Neural cell (in vitro differentiated cells): ENCODE measurements around the gene ZDHHC7. TPM values are rescaled to one million over a fixed set of nuclear protein-coding genes. Genes with fewer than 3 reads are reported as not detected.

ENCODE experiments used
- H2AFZ ChIP-seq: fragments of 200-600, 300-800 bp; sonication (generic), shearing (Covaris generic); 2 replicates; pipeline ENCODE4 v1.6.0; 2014; ENCODE audit warnings: low read depth, mild to moderate bottlenecking, antibody characterized with exemption, low read length, moderate library complexity
- H3F3A ChIP-seq: fragments of 200-600 bp; shearing (Covaris generic); 2 replicates; pipeline ENCODE4 v1.6.1; 2016; ENCODE audit warnings: mild to moderate bottlenecking, moderate library complexity, mixed read lengths, antibody characterized with exemption, low read length; ENCODE audit not compliant: insufficient read depth, poor library complexity, severe bottlenecking
- H3K27ac ChIP-seq: fragments of 200-600, 300-800 bp; sonication (generic), shearing (Covaris generic); 2 replicates; pipeline ENCODE4 v1.5.1; 2014; ENCODE audit warnings: mild to moderate bottlenecking, low read length, moderate library complexity
- H3K27me3 ChIP-seq: fragments of 300-800, 200-600 bp; sonication (generic), shearing (Covaris generic); 2 replicates; pipeline ENCODE4 v1.6.0; 2014; ENCODE audit warnings: mild to moderate bottlenecking, low read depth, low read length, moderate library complexity; ENCODE audit not compliant: insufficient read depth
- H3K36me3 ChIP-seq: fragments of 300-800, 200-600 bp; sonication (generic), shearing (Covaris generic); 2 replicates; pipeline ENCODE4 v1.5.1; 2014; ENCODE audit warnings: mild to moderate bottlenecking, antibody characterized with exemption, low read length, moderate library complexity; ENCODE audit not compliant: insufficient read depth
- H3K4me2 ChIP-seq: fragments of 300-800, 200-600 bp; sonication (generic), shearing (Covaris generic); 2 replicates; pipeline ENCODE4 v1.6.0; 2014; ENCODE audit warnings: mild to moderate bottlenecking, low read length
- H3K4me3 ChIP-seq: fragments of 300-800, 200-600 bp; sonication (generic), shearing (Covaris generic); 2 replicates; pipeline ENCODE4 v1.5.1; 2014; ENCODE audit warnings: mild to moderate bottlenecking, low read length, moderate library complexity
- H3K79me2 ChIP-seq: fragments of 200-600 bp; shearing (Covaris generic); replicated peaks from 2 replicates; pipeline ENCODE4 v1.6.0; 2014; ENCODE audit warnings: mild to moderate bottlenecking, low read length, moderate library complexity; ENCODE audit not compliant: insufficient read depth
- H3K9ac ChIP-seq: fragments of 300-800, 200-600 bp; sonication (generic), shearing (Covaris generic); 2 replicates; pipeline ENCODE4 v1.6.1; 2016; ENCODE audit warnings: mild to moderate bottlenecking, low read length, mixed read lengths
- H3K9me2 ChIP-seq: fragments of 200-600 bp; shearing (Covaris generic); 2 replicates; pipeline ENCODE4 v1.6.1; 2016; ENCODE audit warnings: mild to moderate bottlenecking, low read length, mixed read lengths; ENCODE audit not compliant: insufficient read depth
- H3K9me3 ChIP-seq: fragments of 200-600, 300-800 bp; sonication (generic), shearing (Covaris generic); 2 replicates; pipeline ENCODE4 v1.6.1; 2016; ENCODE audit warnings: mild to moderate bottlenecking, mixed run types, low read length, moderate library complexity, mixed read lengths
- H4K20me1 ChIP-seq: fragments of 200-600 bp; shearing (Covaris generic); 2 replicates; pipeline ENCODE4 v1.6.1; 2016; ENCODE audit warnings: mild to moderate bottlenecking, mixed run types; ENCODE audit not compliant: insufficient read depth
- CTCF ChIP-seq: fragments of 450-650 bp; IDR thresholded peaks from 2 replicates; pipeline ENCODE4 v1.5.1; 2014; ENCODE audit warnings: antibody characterized with exemption, mild to moderate bottlenecking, moderate library complexity; ENCODE audit not compliant: poor library complexity, severe bottlenecking
- EP300 ChIP-seq: fragments of 450-650 bp; conservative IDR thresholded peaks from 2 replicates; pipeline ENCODE4 v1.6.1; 2014; ENCODE audit warnings: antibody characterized with exemption, mild to moderate bottlenecking, moderate library complexity; ENCODE audit not compliant: poor library complexity, severe bottlenecking
- EZH2 ChIP-seq: fragments of 200-600, 300-800 bp; shearing (Covaris generic), sonication (generic); IDR thresholded peaks from 2 replicates; pipeline ENCODE4 v1.6.1; 2014; ENCODE audit warnings: antibody characterized with exemption, low read length, borderline replicate concordance, mild to moderate bottlenecking; ENCODE audit not compliant: insufficient read depth, poor library complexity, severe bottlenecking
- MXI1 ChIP-seq: fragments of 450-650 bp; conservative IDR thresholded peaks from 2 replicates; pipeline ENCODE4 v1.6.1; 2014; ENCODE audit warnings: antibody characterized with exemption, mild to moderate bottlenecking; ENCODE audit not compliant: poor library complexity, severe bottlenecking
- POLR2AphosphoS5 ChIP-seq: IDR thresholded peaks from 2 replicates; pipeline ENCODE4 v1.6.1; 2012
- RAD21 ChIP-seq: fragments of 450-650 bp; conservative IDR thresholded peaks from 2 replicates; pipeline ENCODE4 v1.6.1; 2014; ENCODE audit warnings: antibody characterized with exemption, mild to moderate bottlenecking, moderate library complexity
- REST ChIP-seq: IDR thresholded peaks from 2 replicates; pipeline ENCODE4 v1.6.1; 2012; ENCODE audit warnings: borderline replicate concordance
- SMC3 ChIP-seq: fragments of 450-650 bp; conservative IDR thresholded peaks from 2 replicates; pipeline ENCODE4 v1.6.1; 2014; ENCODE audit warnings: antibody characterized with exemption, mild to moderate bottlenecking, moderate library complexity; ENCODE audit not compliant: poor library complexity
- polyA plus RNA-seq: library from polyadenylated mRNA; depleted of rRNA; stranded (reverse); fragments of >200 nt; gene quantifications from 2 replicates; pipeline ENCODE4 v1.2.3, GENCODE V29; 2014

ZDHHC7 gene
- polyA plus RNA-seq, 1 donor from 2014 or later = 33.8 TPM

- no peaks in the 10 kb centered on the region for H4K20me1 ChIP-seq
- no peak overlapping the region for H3K4me3 ChIP-seq
- no peaks in the 10 kb centered on the region for H3F3A ChIP-seq
- H3K4me2 ChIP-seq = no peak overlapping the region
- no peak for TF ChIP-seq CTCF
- TF ChIP-seq EZH2 = no peak
- H2AFZ ChIP-seq = no peak overlapping the region
- H3K79me2 ChIP-seq = no peaks in the 10 kb centered on the region
- H3K9me2 ChIP-seq = no peaks in the 10 kb centered on the region
- H3K9ac ChIP-seq = peak overlapping the region; percentile 34
- H3K9me3 ChIP-seq = no peaks in the 10 kb centered on the region
- H3K27me3 ChIP-seq = no peaks in the 10 kb centered on the region
- H3K36me3 ChIP-seq = no peaks in the 10 kb centered on the region
- H3K27ac ChIP-seq = peak overlapping the region; percentile 45
These were observed 46.6 kb upstream of the ZDHHC7 start for GRCh38 chr16:85057948-85058347.

- Histone ChIP-seq H3K9me2 (no peaks in the 10 kb centered on the region), H3K36me3 (no peaks in the 10 kb centered on the region), H3F3A (no peaks in the 10 kb centered on the region), H4K20me1 (no peaks in the 10 kb centered on the region), H3K9me3 (no peaks in the 10 kb centered on the region), H3K27ac (peak overlapping the region; percentile 45), H3K4me2 (no peak overlapping the region), H3K4me3 (no peak overlapping the region), H3K79me2 (no peaks in the 10 kb centered on the region), H3K9ac (peak overlapping the region; percentile 34), H3K27me3 (no peaks in the 10 kb centered on the region), H2AFZ (no peak overlapping the region)
- TF ChIP-seq REST (no peak), CTCF (peak; percentile 13)
These were observed 46.0 kb upstream of the ZDHHC7 start for GRCh38 chr16:85057212-85057889.

GRCh38 chr16:85056211-85056748 lies 44.9 kb upstream of the ZDHHC7 start:
- no peaks in the 10 kb centered on the region for H3K27me3 ChIP-seq
- H3K9ac ChIP-seq = no peak overlapping the region
- no peaks in the 10 kb centered on the region for H3K9me3 ChIP-seq
- H3K4me2 ChIP-seq = no peak overlapping the region
- H3K9me2 ChIP-seq = no peaks in the 10 kb centered on the region
- H3K27ac ChIP-seq = no peak overlapping the region
- H3K79me2 ChIP-seq = no peaks in the 10 kb centered on the region
- H4K20me1 ChIP-seq = no peaks in the 10 kb centered on the region
- no peaks in the 10 kb centered on the region for H3F3A ChIP-seq
- no peak overlapping the region for H3K4me3 ChIP-seq
- no peaks in the 10 kb centered on the region for H3K36me3 ChIP-seq
- no peak overlapping the region for H2AFZ ChIP-seq
- TF ChIP-seq SMC3 (no peak), POLR2AphosphoS5 (no peak), RAD21 (no peak), CTCF (no peak), EP300 (no peak), MXI1 (no peak), EZH2 (no peak)
